Stimulated activated CD8-positive, alpha-beta memory T cell treated with anti-CD3 and anti-CD28 coated beads, Interleukin-12 subunit alpha, Interleukin-12 subunit beta, amount 100 ng/mL, for 24 hours (primary cell): ENCODE data around the gene CAPN14.

Experiments
- DNase-seq: peaks from one replicate; pipeline ENCODE4 v3.0.0-alpha.2; 2020; ENCODE audit errors: extremely low read depth

The CAPN14 gene

GRCh38 chr2:31241625-31242270 is 24.4 kb upstream of the CAPN14 start:
- DNase-seq, result no peak

- DNase-seq, result no peak
Observed at GRCh38 chr2:31240381-31241365, 23.4 kb upstream of the CAPN14 start.

- DNase-seq, result no peak
Observed at GRCh38 chr2:31239593-31240177, 22.4 kb upstream of the CAPN14 start.

GRCh38 chr2:31238906-31239592 is 21.7 kb upstream of the CAPN14 start:
- no peak for DNase-seq

GRCh38 chr2:31238126-31238905 is 21.0 kb upstream of the CAPN14 start:
- no peak for DNase-seq

GRCh38 chr2:31237348-31238017 is 20.2 kb upstream of the CAPN14 start:
- no peak for DNase-seq

GRCh38 chr2:31236433-31237205 is 19.3 kb upstream of the CAPN14 start:
- DNase-seq, result no peak

- DNase-seq, result no peak
Observed at GRCh38 chr2:31235504-31235902, 18.2 kb upstream of the CAPN14 start.

- no peak for DNase-seq
Observed at GRCh38 chr2:31234683-31235503, 17.6 kb upstream of the CAPN14 start.

GRCh38 chr2:31233741-31234682 is 16.7 kb upstream of the CAPN14 start, which contains the start of gene EHD3:
Gene EHD3 (plus strand): TSS chr2:31234152. CDS start chr2:31234622, 470 bp downstream.
- DNase-seq, result peak; percentile 61

- DNase-seq, result no peak
Observed at GRCh38 chr2:31233231-31233630, 15.9 kb upstream of the CAPN14 start.

- DNase-seq, result no peak
Observed at GRCh38 chr2:31232586-31232985, 15.3 kb upstream of the CAPN14 start.

- no peak for DNase-seq
Observed at GRCh38 chr2:31231571-31232302, 14.4 kb upstream of the CAPN14 start.

GRCh38 chr2:31230751-31231150 is 13.4 kb upstream of the CAPN14 start:
- DNase-seq, result no peak

GRCh38 chr2:31228717-31229116 is 11.4 kb upstream of the CAPN14 start:
- no peak for DNase-seq

- no peak for DNase-seq
Observed at GRCh38 chr2:31227711-31228125, 10.4 kb upstream of the CAPN14 start.

- DNase-seq, result no peak
Observed at GRCh38 chr2:31227110-31227509, 9.8 kb upstream of the CAPN14 start.
